Smooth muscle cell (in vitro differentiated cells): ENCODE data around the gene HDGFL1. TPM values are rescaled to one million over a fixed set of nuclear protein-coding genes. Genes with fewer than 3 reads are reported as not detected.

Source experiments
- DNase-seq: peaks from one replicate; lab custom pipeline; 2025; ENCODE audit not compliant: unreplicated experiment; lab: John Stamatoyannopoulos, UW
- H2AFZ ChIP-seq: fragments of 200-600 bp; sonication (generic); 2 replicates; pipeline ENCODE4 v1.6.0; 2016; ENCODE audit warnings: antibody characterized with exemption, low read depth, mild to moderate bottlenecking
- H3F3A ChIP-seq: fragments of 200-600 bp; sonication (generic); 2 replicates; pipeline ENCODE4 v1.6.0; 2017; ENCODE audit warnings: antibody characterized with exemption, low read depth
- H3K27ac ChIP-seq: fragments of 200-600 bp; sonication (generic); 2 replicates; pipeline ENCODE4 v1.5.1; 2016; ENCODE audit warnings: low read depth, mild to moderate bottlenecking
- H3K27me3 ChIP-seq: fragments of 200-600 bp; sonication (generic); 2 replicates; pipeline ENCODE4 v1.6.1; 2016; ENCODE audit warnings: low read depth, mild to moderate bottlenecking
- H3K36me3 ChIP-seq: fragments of 200-600 bp; sonication (generic); 2 replicates; pipeline ENCODE4 v1.5.1; 2016; ENCODE audit warnings: low read depth
- H3K4me1 ChIP-seq: fragments of 200-600 bp; sonication (generic); 2 replicates; pipeline ENCODE4 v1.5.1; 2016; ENCODE audit warnings: low read depth
- H3K4me2 ChIP-seq: fragments of 200-600 bp; sonication (generic); 2 replicates; pipeline ENCODE4 v1.6.0; 2016; ENCODE audit warnings: mild to moderate bottlenecking
- H3K4me3 ChIP-seq: fragments of 200-600 bp; sonication (generic); 2 replicates; pipeline ENCODE4 v1.5.1; 2016; ENCODE audit warnings: mild to moderate bottlenecking
- H3K79me2 ChIP-seq: fragments of 200-600 bp; sonication (generic); 2 replicates; pipeline ENCODE4 v1.6.0; 2016; ENCODE audit warnings: low read depth, mild to moderate bottlenecking
- H3K9ac ChIP-seq: fragments of 200-600 bp; sonication (generic); 2 replicates; pipeline ENCODE4 v1.6.0; 2016; ENCODE audit warnings: low read depth
- H3K9me3 ChIP-seq: fragments of 200-600 bp; sonication (generic); replicated peaks from 2 replicates; pipeline ENCODE4 v1.5.1; 2016; ENCODE audit warnings: low read depth
- H4K20me1 ChIP-seq: fragments of 200-600 bp; sonication (generic); 2 replicates; pipeline ENCODE4 v1.6.0; 2016; ENCODE audit warnings: low read depth
- CTCF ChIP-seq: fragments of 200-600 bp; sonication (generic); IDR thresholded peaks from 2 replicates; pipeline ENCODE4 v1.5.1; 2017; ENCODE audit warnings: borderline replicate concordance, mild to moderate bottlenecking, antibody characterized with exemption; ENCODE audit not compliant: insufficient read depth, poor library complexity, severe bottlenecking
- WGBS: methylation state at CpG from one replicate; pipeline ENCODE4 v1.1.7; 2016; ENCODE audit warnings: low lambda C conversion rate; 5-methylcytosine and 5-hydroxymethylcytosine counted together
- polyA plus RNA-seq: library from polyadenylated mRNA; unstranded; fragments of >200 nt; fragmentation: Nextera tagmentation; extraction: Ambion mirVana; gene quantifications from 2 replicates; pipeline ENCODE4 v1.2.1, GENCODE V29; 2016
- total RNA-seq: library from RNA; depleted of rRNA; stranded (reverse); fragments of >200 nt; gene quantifications from 2 replicates; pipeline ENCODE4 v1.2.3, GENCODE V29; 2014

HDGFL1 gene
- total and polyA plus RNA-seq, 2 experiments from 2014 or later, result not detected

- no peaks in the 10 kb centered on the region for H4K20me1 ChIP-seq
- no peak overlapping the region for H3K4me2 ChIP-seq
- H3K4me3 ChIP-seq, result no peak overlapping the region
- no peak overlapping the region for H2AFZ ChIP-seq
- no peaks in the 10 kb centered on the region for H3K79me2 ChIP-seq
- no peaks in the 10 kb centered on the region for H3K9me3 ChIP-seq
- no peak overlapping the region for H3K27ac ChIP-seq
- peaks cover 8% of the 10 kb centered on the region for H3K4me1 ChIP-seq
- TF ChIP-seq CTCF, result no peak
- H3F3A ChIP-seq, result no peaks in the 10 kb centered on the region
- no peak for DNase-seq
- no peaks in the 10 kb centered on the region for H3K36me3 ChIP-seq
- H3K27me3 ChIP-seq, result no peaks in the 10 kb centered on the region
- H3K9ac ChIP-seq, result no peak overlapping the region
- WGBS, result 88% methylated on average over 5 of the region's 5 CpGs
Observed at GRCh38 chr6:22583230-22583629, 13.9 kb downstream of the HDGFL1 start.

GRCh38 chr6:22583927-22584326 is 14.6 kb downstream of the HDGFL1 start:
- no peak for DNase-seq
- H4K20me1 ChIP-seq, result no peaks in the 10 kb centered on the region
- WGBS, result 93% methylated on average over 1 of the region's 1 CpG

GRCh38 chr6:22589118-22589517 is 19.8 kb downstream of the HDGFL1 start:
- Histone ChIP-seq H3K36me3 (no peaks in the 10 kb centered on the region), H2AFZ (no peak overlapping the region), H3K9ac (no peak overlapping the region), H3K27me3 (no peaks in the 10 kb centered on the region), H3K4me2 (no peak overlapping the region), H3K79me2 (no peaks in the 10 kb centered on the region), H3K4me1 (peaks cover 4% of the 10 kb centered on the region), H3K27ac (no peak overlapping the region), H3K4me3 (no peak overlapping the region), H3F3A (no peaks in the 10 kb centered on the region), H3K9me3 (no peaks in the 10 kb centered on the region), H4K20me1 (no peaks in the 10 kb centered on the region)
- no peak for DNase-seq
- TF ChIP-seq CTCF, result no peak

More at GRCh38 chr6:22583927-22584326, 14.6 kb downstream of the HDGFL1 start:
- TF ChIP-seq CTCF, result no peak
- H3K9me3 ChIP-seq, result no peaks in the 10 kb centered on the region
- H3K9ac ChIP-seq, result no peak overlapping the region
- H3K27ac ChIP-seq, result no peak overlapping the region
- H3K4me1 ChIP-seq, result peaks cover 8% of the 10 kb centered on the region
- H3K36me3 ChIP-seq, result no peaks in the 10 kb centered on the region
- H3K4me3 ChIP-seq, result no peak overlapping the region
- H3K27me3 ChIP-seq, result no peaks in the 10 kb centered on the region
- H3K4me2 ChIP-seq, result no peak overlapping the region
- no peaks in the 10 kb centered on the region for H3K79me2 ChIP-seq
- H2AFZ ChIP-seq, result no peak overlapping the region
- no peaks in the 10 kb centered on the region for H3F3A ChIP-seq

GRCh38 chr6:22590423-22590822 is 21.1 kb downstream of the HDGFL1 start:
- no peak overlapping the region for H3K9ac ChIP-seq
- WGBS, result 76% methylated on average over 4 of the region's 4 CpGs
- no peak overlapping the region for H2AFZ ChIP-seq
- no peaks in the 10 kb centered on the region for H4K20me1 ChIP-seq
- no peaks in the 10 kb centered on the region for H3F3A ChIP-seq
- H3K4me1 ChIP-seq, result no peaks in the 10 kb centered on the region
- H3K27ac ChIP-seq, result no peak overlapping the region
- DNase-seq, result no peak
- H3K9me3 ChIP-seq, result no peaks in the 10 kb centered on the region
- H3K4me2 ChIP-seq, result no peak overlapping the region
- no peaks in the 10 kb centered on the region for H3K36me3 ChIP-seq
- H3K79me2 ChIP-seq, result no peaks in the 10 kb centered on the region
- no peaks in the 10 kb centered on the region for H3K27me3 ChIP-seq
- H3K4me3 ChIP-seq, result no peak overlapping the region
- TF ChIP-seq CTCF, result no peak
